GM21526 (cell line): ENCODE results near the gene ELP1.
"Not testable (repeated sequence)": the region's sequence is repeated elsewhere in the genome, so short reads cannot be mapped to it uniquely, and the experiment has no call there.

ENCODE experiments used
- ATAC-seq: cut with Tn5 transposase; IDR thresholded peaks from one replicate; pipeline ENCODE4 v1.9.1; 2021; ENCODE audit warnings: moderate library complexity; ENCODE audit not compliant: unreplicated experiment, low FRiP score

The ELP1 gene

GRCh38 chr9:108859459-108860114 is 74.3 kb downstream of the ELP1 start:
- no peak for ATAC-seq

- no peak for ATAC-seq
Observed at GRCh38 chr9:108857572-108857971, 76.4 kb downstream of the ELP1 start.

- ATAC-seq, result no peak
Observed at GRCh38 chr9:108855888-108856287, 78.0 kb downstream of the ELP1 start, which contains the start of gene ACTL7B. ACTL7B (minus strand) TSS chr9:108855986; CDS start chr9:108855930, 56 bp downstream.

- no peak for ATAC-seq
Observed at GRCh38 chr9:108855529-108855886, 78.4 kb downstream of the ELP1 start.

- no peak for ATAC-seq
Observed at GRCh38 chr9:108854641-108855528, 79.0 kb downstream of the ELP1 start.

- no peak for ATAC-seq
Observed at GRCh38 chr9:108854094-108854493, 79.8 kb downstream of the ELP1 start.

- ATAC-seq, result no peak
Observed at GRCh38 chr9:108852079-108852478, 81.8 kb downstream of the ELP1 start.

GRCh38 chr9:108851138-108851537 is 82.8 kb downstream of the ELP1 start:
- no peak for ATAC-seq

- no peak for ATAC-seq
Observed at GRCh38 chr9:108850293-108850897, 83.5 kb downstream of the ELP1 start.

- not testable (repeated sequence) for ATAC-seq
Observed at GRCh38 chr9:108848296-108848695, 85.6 kb downstream of the ELP1 start.

- ATAC-seq, result no peak
Observed at GRCh38 chr9:108845947-108846346, 88.0 kb downstream of the ELP1 start.

GRCh38 chr9:108845507-108845906 is 88.4 kb downstream of the ELP1 start:
- ATAC-seq, result no peak

- no peak for ATAC-seq
Observed at GRCh38 chr9:108844856-108845255, 89.1 kb downstream of the ELP1 start.

GRCh38 chr9:108844391-108844790 is 89.5 kb downstream of the ELP1 start:
- ATAC-seq, result no peak

- ATAC-seq, result no peak
Observed at GRCh38 chr9:108842610-108843295, 91.2 kb downstream of the ELP1 start.

- not testable (repeated sequence) for ATAC-seq
Observed at GRCh38 chr9:108839561-108839960, 94.4 kb downstream of the ELP1 start.

GRCh38 chr9:108838017-108838416 is 95.9 kb downstream of the ELP1 start:
- ATAC-seq, result no peak

- ATAC-seq, result no peak
Observed at GRCh38 chr9:108837530-108837929, 96.4 kb downstream of the ELP1 start.

GRCh38 chr9:108836781-108837180 is 97.1 kb downstream of the ELP1 start:
- no peak for ATAC-seq

GRCh38 chr9:108836319-108836718 is 97.6 kb downstream of the ELP1 start:
- ATAC-seq, result no peak

GRCh38 chr9:108835831-108836230 is 98.1 kb downstream of the ELP1 start:
- ATAC-seq, result no peak
